A549 (cell line): Measurements from ENCODE around the gene CD58. TPM values are rescaled to one million over a fixed set of nuclear protein-coding genes. Genes with fewer than 3 reads are reported as not detected.
A peak's percentile ranks its signal among the peaks of the same experiment; 100 is the strongest.
"Not testable (repeated sequence)": the region's sequence is repeated elsewhere in the genome, so short reads cannot be mapped to it uniquely, and the experiment has no call there.

Experiments used
- ATAC-seq, 2 experiments: fragments of 200-7000 bp in 1 of 2; fragments of >200 bp in 1 of 2; cut with Nextera tagmentation in 1 of 2; cut with Tn5 transposase in 1 of 2; 3 replicates each; pipeline versions ENCODE4 v1.8.0 to v1.9.1; 2018 to 2020; ENCODE audit warnings: mild to moderate bottlenecking in 1 of 2, moderate library complexity in 1 of 2
- CTCF ChIA-PET: fragments of 300-600 bp; sonication (Branson Sonifier 250); formaldehyde crosslinking; extraction: SDS; loops from one replicate; lab custom pipeline; 2021; ENCODE audit warnings: antibody characterized with exemption, inconsistent platforms; lab: Yijun Ruan, JAX
- POLR2A ChIA-PET: fragments of 350-600 bp; formaldehyde crosslinking; extraction: SDS; loops from one replicate; lab custom pipeline; 2021; ENCODE audit warnings: antibody characterized with exemption, inconsistent platforms; lab: Yijun Ruan, JAX
- DNase-seq, 2 experiments: peaks; one replicate each; pipeline versions ENCODE4 v3.0.0 to v3.0.0-alpha.2; 2011 to 2016; ENCODE audit warnings: low read depth in 1 of 2, low spot score in 1 of 2
- FAIRE-seq: peaks from 2 replicates; lab custom pipeline; 2011; peaks lifted over from hg19 to GRCh38; lab: Jason Lieb, UNC
- H3K27ac ChIP-seq, 2 experiments: fragments of >200 bp; sonication (Bioruptor Twin); formaldehyde crosslinking; 3 replicates each; pipeline ENCODE4 v1.5.1; 2016 to 2017
- H3K4me1 ChIP-seq: fragments of >200 bp; sonication (Bioruptor Twin); formaldehyde crosslinking; 3 replicates; pipeline ENCODE4 v1.6.1; 2016
- H3K4me2 ChIP-seq: fragments of >200 bp; sonication (Bioruptor Twin); formaldehyde crosslinking; 3 replicates; pipeline ENCODE4 v1.6.1; 2016
- H3K4me3 ChIP-seq: fragments of >200 bp; sonication (Bioruptor Twin); formaldehyde crosslinking; 3 replicates; pipeline ENCODE4 v1.5.1; 2016
- H3K9me3 ChIP-seq: fragments of >200 bp; sonication (Bioruptor Twin); formaldehyde crosslinking; 3 replicates; pipeline ENCODE4 v1.6.1; 2016
- MAFK ChIP-seq: fragments of 450-650 bp; IDR thresholded peaks from 2 replicates; pipeline ENCODE4 v1.6.1; 2014; ENCODE audit not compliant: partially characterized antibody
- RAD21 ChIP-seq, 2 experiments: fragments of >200 bp in 1 of 2; sonication (Bioruptor Twin) in 1 of 2; formaldehyde crosslinking in 1 of 2; IDR thresholded peaks in 1 of 2; conservative IDR thresholded peaks in 1 of 2; 2 replicates in 1 of 2; 3 replicates in 1 of 2; pipeline ENCODE4 v1.6.1; 2012 to 2018; ENCODE audit warnings: inconsistent platforms in 1 of 2
- SMC3 ChIP-seq: fragments of >200 bp; sonication (Bioruptor Twin); formaldehyde crosslinking; IDR thresholded peaks from 3 replicates; pipeline ENCODE4 v1.6.1; 2018; ENCODE audit warnings: inconsistent platforms
- WGBS: methylation state at CpG from one replicate; pipeline ENCODE4 v1.1.6; 2017; ENCODE audit errors: missing lambda C conversion rate; 5-methylcytosine and 5-hydroxymethylcytosine counted together
- polyA plus RNA-seq, 4 experiments: library from polyadenylated mRNA; depleted of rRNA in 3 of 4; stranded (reverse); fragments of >200 nt; fragmentation: RNase III in 1 of 4; extraction: RNeasy Plus Mini Kit Qiagen cat#74134 plus additional on column Dnase treatment in 1 of 4; gene quantifications; 2 replicates in 3 of 4; 3 replicates in 1 of 4; pipeline ENCODE4 v1.2.3, GENCODE V29; 2011 to 2017
- TF ChIP-seq, protein P1 (sequence below): fragments of >200 bp; sonication (Bioruptor Twin); formaldehyde crosslinking; IDR thresholded peaks from 3 replicates; pipeline ENCODE4 v1.5.1; 2016

Gene CD58
- polyA plus RNA-seq, 2 of the 4 experiments (the other 2 are of a cell fraction), result 22.4 to 38.4 TPM

- H3K4me2 ChIP-seq, ATAC-seq, H3K4me1 ChIP-seq, DNase-seq, H3K4me3 ChIP-seq, POLR2A ChIA-PET, H3K9me3 ChIP-seq, H3K27ac ChIP-seq, FAIRE-seq: not testable (repeated sequence)
- CTCF ChIA-PET, result interaction anchor here (1.4 to 2.6 kb wide), 3 partner anchors 7 to 16 kb away, joined by 4 to 10 read pairs (median 4); no protein-coding TSS in a partner anchor
- WGBS, result 36% methylated on average over 2 of the region's 2 CpGs
Measured at GRCh38 chr1:116597388-116597787, 26.6 kb upstream of the CD58 start.

DNA sequence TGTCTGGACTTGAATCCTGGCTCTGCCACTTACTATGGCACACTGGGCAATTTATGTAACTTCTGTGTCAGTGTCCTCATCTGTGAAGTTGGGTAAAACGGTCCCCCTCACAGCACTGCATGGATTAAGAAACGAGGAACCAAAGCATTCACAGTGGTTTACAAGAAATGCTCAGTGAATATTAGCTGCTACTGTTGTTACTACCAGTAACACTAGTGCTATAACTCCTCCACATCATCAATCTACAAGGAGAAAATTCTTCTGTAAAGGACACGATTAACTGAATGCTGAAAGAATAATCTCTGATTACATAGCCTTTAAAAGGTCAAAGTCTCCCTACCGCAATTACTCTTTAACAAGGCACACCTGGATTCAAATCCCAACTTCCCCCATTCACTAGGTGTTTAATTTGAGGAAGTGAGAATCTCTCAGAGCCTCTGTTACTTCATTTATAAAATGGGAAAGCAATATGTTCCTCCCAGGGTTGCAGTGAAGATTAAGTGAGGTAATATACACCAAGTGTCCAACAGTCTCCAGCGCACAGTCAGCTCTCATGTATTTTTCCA, 26.0 kb upstream of the CD58 start:
- not testable (repeated sequence) for DNase-seq, H3K4me3 ChIP-seq, H3K27ac ChIP-seq, H3K9me3 ChIP-seq, FAIRE-seq, H3K4me2 ChIP-seq, H3K4me1 ChIP-seq, ATAC-seq
- POLR2A ChIA-PET, result interaction anchor here (0.8 kb wide), 1 partner anchor 22 kb away, joined by 3 read pairs; no protein-coding TSS in a partner anchor
- CTCF ChIA-PET, result interaction anchor here (1.2 to 3.4 kb wide), 7 partner anchors 8 to 24 kb away, joined by 3 to 31 read pairs (median 6); no protein-coding TSS in a partner anchor
- 78% methylated on average over 5 of the region's 5 CpGs for WGBS

- WGBS, result 7% methylated on average over 8 of the region's 8 CpGs
- H3K4me2 ChIP-seq, result peak overlapping the region; percentile 84
- H3K4me1 ChIP-seq, H3K9me3 ChIP-seq, H3K4me3 ChIP-seq, FAIRE-seq: not testable (repeated sequence)
- peak; percentile 30 to 33; a peak in 3 of 5 replicates for TF ChIP-seq RAD21 (conservative IDR thresholded peaks at IDR 0.05 in 1 of 2, IDR thresholded peaks at IDR 0.05 in 1 of 2)
- TF ChIP-seq, protein P1, sequence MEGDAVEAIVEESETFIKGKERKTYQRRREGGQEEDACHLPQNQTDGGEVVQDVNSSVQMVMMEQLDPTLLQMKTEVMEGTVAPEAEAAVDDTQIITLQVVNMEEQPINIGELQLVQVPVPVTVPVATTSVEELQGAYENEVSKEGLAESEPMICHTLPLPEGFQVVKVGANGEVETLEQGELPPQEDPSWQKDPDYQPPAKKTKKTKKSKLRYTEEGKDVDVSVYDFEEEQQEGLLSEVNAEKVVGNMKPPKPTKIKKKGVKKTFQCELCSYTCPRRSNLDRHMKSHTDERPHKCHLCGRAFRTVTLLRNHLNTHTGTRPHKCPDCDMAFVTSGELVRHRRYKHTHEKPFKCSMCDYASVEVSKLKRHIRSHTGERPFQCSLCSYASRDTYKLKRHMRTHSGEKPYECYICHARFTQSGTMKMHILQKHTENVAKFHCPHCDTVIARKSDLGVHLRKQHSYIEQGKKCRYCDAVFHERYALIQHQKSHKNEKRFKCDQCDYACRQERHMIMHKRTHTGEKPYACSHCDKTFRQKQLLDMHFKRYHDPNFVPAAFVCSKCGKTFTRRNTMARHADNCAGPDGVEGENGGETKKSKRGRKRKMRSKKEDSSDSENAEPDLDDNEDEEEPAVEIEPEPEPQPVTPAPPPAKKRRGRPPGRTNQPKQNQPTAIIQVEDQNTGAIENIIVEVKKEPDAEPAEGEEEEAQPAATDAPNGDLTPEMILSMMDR, result peak; percentile 41; the same call in 2 of the 3 replicates
- TF ChIP-seq SMC3, result peak; percentile 37; the same call in 2 of the 3 replicates
- H3K27ac ChIP-seq, result peak overlapping the region in 1 of 2 experiments; percentile 63; a peak in 1 of 6 replicates
- ChIA-PET POLR2A (interaction anchor here (0.8 kb wide), 1 partner anchor 22 kb away, joined by 3 read pairs; no protein-coding TSS in a partner anchor), CTCF (interaction anchor here (0.9 to 3.4 kb wide), 11 partner anchors 9 to 461 kb away, joined by 3 to 31 read pairs (median 4); no protein-coding TSS in a partner anchor)
- DNase-seq (peak in 1 of 2 experiments; percentile 31), ATAC-seq (peak; percentile 88 to 93)
Measured at GRCh38 chr1:116595946-116596741, 25.3 kb upstream of the CD58 start.

- TF ChIP-seq MAFK, result peak; percentile 46
- TF ChIP-seq, all 56 proteins: peak for 1; not testable (repeated sequence) for 55
- H3K27ac ChIP-seq, H3K9me3 ChIP-seq, FAIRE-seq, H3K4me3 ChIP-seq, H3K4me1 ChIP-seq, POLR2A ChIA-PET: not testable (repeated sequence)
- H3K4me2 ChIP-seq, result peak overlapping the region; percentile 84
- CTCF ChIA-PET, result interaction anchor here (0.9 to 3.4 kb wide), 9 partner anchors 8 to 462 kb away, joined by 3 to 31 read pairs (median 4); no protein-coding TSS in a partner anchor
- peak; percentile 39 to 76; a peak in 3 of 6 replicates for ATAC-seq
- WGBS, result 23% methylated on average over 4 of the region's 4 CpGs
- peak in 1 of 2 experiments; percentile 8 for DNase-seq
Measured at GRCh38 chr1:116595065-116595840, 24.4 kb upstream of the CD58 start.

DNA sequence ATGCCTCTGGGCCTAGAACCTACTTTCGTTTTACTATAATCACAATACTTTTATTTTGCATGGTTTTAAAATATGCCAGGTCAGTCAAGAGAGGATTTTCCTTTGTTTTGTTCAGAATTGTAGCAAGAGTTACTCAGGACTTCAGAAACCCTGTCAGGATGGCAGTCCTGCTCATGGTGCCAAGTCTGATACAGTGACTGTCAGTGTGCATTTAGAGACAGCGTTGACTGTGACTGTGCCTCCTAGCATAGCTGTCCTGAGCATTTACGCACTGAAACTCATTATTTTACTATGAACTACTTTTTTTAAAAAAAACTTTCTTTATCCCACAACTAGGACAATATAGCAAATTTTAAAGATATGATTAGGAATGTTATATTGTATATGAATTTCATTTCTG, 23.2 kb upstream of the CD58 start:
- POLR2A ChIA-PET, FAIRE-seq, H3K4me2 ChIP-seq, H3K4me3 ChIP-seq, DNase-seq, H3K9me3 ChIP-seq, ATAC-seq, H3K27ac ChIP-seq: not testable (repeated sequence)
- 93% methylated on average over 3 of the region's 3 CpGs for WGBS
- CTCF ChIA-PET, result interaction anchor here (3.4 kb wide), 1 partner anchor 18 kb away, joined by 31 read pairs; no protein-coding TSS in a partner anchor
- H3K4me1 ChIP-seq, result peaks cover 18% of the 10 kb centered on the region

DNA sequence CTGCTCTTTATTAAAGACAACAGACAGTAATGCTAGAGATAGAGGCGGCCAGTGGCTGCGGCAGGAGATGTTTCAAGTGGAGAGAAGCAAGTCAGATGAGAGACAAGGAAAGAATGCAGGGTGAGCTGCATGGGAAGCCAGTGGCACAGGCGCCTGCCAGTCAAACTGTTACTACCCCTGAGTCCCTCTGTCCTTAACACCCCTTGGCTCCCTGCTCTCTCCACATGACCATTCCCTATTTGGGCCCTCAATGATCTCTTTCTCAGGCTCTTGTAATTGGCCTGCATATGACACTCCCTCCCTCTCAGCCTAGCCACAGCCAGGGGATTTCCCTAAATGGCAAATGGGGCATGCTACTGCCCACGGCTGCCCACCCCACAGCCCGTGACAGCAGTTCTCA, 22.6 kb upstream of the CD58 start:
- DNase-seq, H3K4me2 ChIP-seq, H3K4me3 ChIP-seq, H3K27ac ChIP-seq, ATAC-seq, POLR2A ChIA-PET, FAIRE-seq, H3K9me3 ChIP-seq: not testable (repeated sequence)
- CTCF ChIA-PET, result interaction anchor here (3.4 kb wide), 1 partner anchor 18 kb away, joined by 31 read pairs; no protein-coding TSS in a partner anchor
- 85% methylated on average over 3 of the region's 5 CpGs for WGBS
- peaks cover 21% of the 10 kb centered on the region for H3K4me1 ChIP-seq

DNA sequence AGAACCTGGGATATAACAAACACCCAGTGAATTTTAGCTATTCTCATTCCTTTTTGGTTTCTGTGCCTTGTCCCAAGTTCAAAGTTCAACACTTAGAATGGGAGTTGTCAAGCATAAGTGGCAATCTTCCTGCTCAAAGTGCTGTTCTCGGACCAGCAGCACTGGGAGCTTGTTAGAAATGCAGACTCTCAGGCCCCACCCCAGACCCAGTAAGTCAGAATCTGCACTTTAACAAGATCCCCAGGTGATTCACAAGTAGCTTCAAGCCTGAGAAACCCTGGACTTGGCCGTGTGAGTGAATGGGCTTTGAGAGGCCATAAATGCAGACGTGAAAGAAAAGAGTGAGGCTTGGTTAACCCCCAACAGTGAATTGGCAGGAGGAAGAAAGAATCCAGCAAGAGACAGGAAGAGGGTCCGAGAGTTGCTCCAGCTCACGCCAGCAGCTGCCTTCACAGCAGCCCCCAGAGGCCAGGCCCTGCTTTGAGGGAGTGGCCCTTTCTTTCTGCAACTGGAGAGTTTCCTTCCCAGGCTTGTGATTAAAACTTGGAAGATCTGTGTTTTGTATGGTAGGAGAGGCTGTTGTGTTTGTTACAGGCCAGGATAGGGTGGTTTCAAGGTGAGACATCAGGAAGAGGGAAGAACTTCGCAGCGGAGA, 21.3 kb upstream of the CD58 start:
- CTCF ChIA-PET, H3K27ac ChIP-seq, H3K4me3 ChIP-seq, POLR2A ChIA-PET, ATAC-seq, FAIRE-seq, DNase-seq, H3K4me2 ChIP-seq, H3K9me3 ChIP-seq: not testable (repeated sequence)
- 96% methylated on average over 3 of the region's 7 CpGs for WGBS
- H3K4me1 ChIP-seq, result peaks cover 21% of the 10 kb centered on the region
